HepG2 (cell line): ENCODE results near the gene ZNRF3. TPM values are rescaled to one million over a fixed set of nuclear protein-coding genes. Genes with fewer than 3 reads are reported as not detected.
A peak's percentile ranks its signal among the peaks of the same experiment; 100 is the strongest.

Experiments used
- ATF7-NPFF ChIP-seq: sonication (generic); formaldehyde crosslinking; IDR thresholded peaks from 2 replicates; pipeline ENCODE4 v1.8.1; 2023; ENCODE audit warnings: mild to moderate bottlenecking, low read depth, missing genetic modification reagents, moderate library complexity
- CHD2 ChIP-seq: IDR thresholded peaks from 2 replicates; pipeline ENCODE4 v1.6.1; 2011; ENCODE audit warnings: low read depth, low read length, improper control_type of control experiment
- HDAC2 ChIP-seq: sonication (generic); formaldehyde crosslinking; IDR thresholded peaks from 2 replicates; pipeline ENCODE4 v1.4.0; 2020; ENCODE audit warnings: missing genetic modification reagents
- IRX3 ChIP-seq: sonication (generic); formaldehyde crosslinking; IDR thresholded peaks from 2 replicates; pipeline ENCODE4 v1.8.1; 2023; ENCODE audit warnings: mild to moderate bottlenecking, low read depth, missing genetic modification reagents, borderline replicate concordance
- KLF12 ChIP-seq: sonication (generic); formaldehyde crosslinking; IDR thresholded peaks from 2 replicates; pipeline ENCODE4 v1.4.0; 2020; ENCODE audit warnings: missing genetic modification reagents, borderline replicate concordance
- NR2F1 ChIP-seq, 2 experiments: fragments of 450-650 bp in 1 of 2; formaldehyde crosslinking in 1 of 2; IDR thresholded peaks; 2 replicates each; pipeline versions ENCODE4 v1.5.0 to v1.6.1; 2016 to 2020; ENCODE audit warnings: mild to moderate bottlenecking in 1 of 2, missing compliant biosample characterization in 1 of 2, missing genetic modification reagents in 1 of 2, moderate library complexity in 1 of 2
- POLR2A ChIP-seq, 2 experiments: IDR thresholded peaks; 2 replicates each; pipeline ENCODE4 v1.6.1; 2011; ENCODE audit warnings: low read depth in 2 of 2, low read length in 2 of 2, mild to moderate bottlenecking in 1 of 2, moderate library complexity in 1 of 2; ENCODE audit not compliant: insufficient read depth in 1 of 2
- RFX1 ChIP-seq: fragments of 450-650 bp; IDR thresholded peaks from 2 replicates; pipeline ENCODE4 v1.6.1; 2017
- SMARCE1 ChIP-seq: fragments of 450-650 bp; IDR thresholded peaks from 2 replicates; pipeline ENCODE4 v1.6.1; 2017; ENCODE audit warnings: borderline replicate concordance
- TAF1 ChIP-seq: sonication (generic); formaldehyde crosslinking; IDR thresholded peaks from 2 replicates; pipeline ENCODE4 v1.4.0; 2020; ENCODE audit warnings: missing genetic modification reagents
- TEAD3 ChIP-seq: optimal IDR thresholded peaks from 2 replicates; pipeline ENCODE3; 2016; ENCODE audit warnings: borderline replicate concordance
- YY1 ChIP-seq: IDR thresholded peaks from 2 replicates; pipeline ENCODE4 v1.6.1; 2011; ENCODE audit warnings: low read length, low read depth, moderate library complexity, mild to moderate bottlenecking; ENCODE audit not compliant: insufficient read depth, insufficient replicate concordance
- ZBTB3 ChIP-seq: sonication (generic); formaldehyde crosslinking; IDR thresholded peaks from 2 replicates; pipeline ENCODE4 v1.4.0; 2020; ENCODE audit warnings: low read depth, mild to moderate bottlenecking, moderate library complexity, missing genetic modification reagents, borderline replicate concordance
- ZC3H4 ChIP-seq: sonication (generic); formaldehyde crosslinking; IDR thresholded peaks from 2 replicates; pipeline ENCODE4 v1.4.0; 2020; ENCODE audit warnings: missing genetic modification reagents, borderline replicate concordance
- ZFP41 ChIP-seq: sonication (generic); formaldehyde crosslinking; IDR thresholded peaks from 2 replicates; pipeline ENCODE4 v1.4.0; 2020; ENCODE audit warnings: mild to moderate bottlenecking, missing genetic modification reagents, borderline replicate concordance
- ZNF10 ChIP-seq: sonication (generic); formaldehyde crosslinking; IDR thresholded peaks from 2 replicates; pipeline ENCODE4 v1.4.0; 2020; ENCODE audit warnings: mild to moderate bottlenecking, low read depth, missing genetic modification reagents, borderline replicate concordance
- ZNF225 ChIP-seq: sonication (generic); formaldehyde crosslinking; IDR thresholded peaks from 2 replicates; pipeline ENCODE4 v1.4.0; 2020; ENCODE audit warnings: mild to moderate bottlenecking, missing genetic modification reagents
- ZNF354B ChIP-seq: sonication (generic); formaldehyde crosslinking; IDR thresholded peaks from 2 replicates; pipeline ENCODE4 v1.8.0; 2022; ENCODE audit warnings: mild to moderate bottlenecking, missing genetic modification reagents
- ZNF619 ChIP-seq: sonication (generic); formaldehyde crosslinking; IDR thresholded peaks from 2 replicates; pipeline ENCODE4 v1.4.0; 2020; ENCODE audit warnings: mild to moderate bottlenecking, missing genetic modification reagents
- polyA plus RNA-seq, 8 experiments: library from polyadenylated mRNA; depleted of rRNA in 3 of 8; stranded (reverse) in 7 of 8; unstranded in 1 of 8; fragments of >200 nt; fragmentation: Illumina TruSeq in 4 of 8; extraction: Trizol in 4 of 8; gene quantifications; 2 replicates each; pipeline versions ENCODE4 v1.2.1 to v1.2.3, GENCODE V29; 2011 to 2016; ENCODE audit warnings: low read depth in 4 of 8, missing spikeins in 1 of 8, mixed read lengths in 1 of 8; ENCODE audit not compliant: insufficient read depth in 1 of 8
- total RNA-seq, 5 experiments: library from RNA; depleted of rRNA; stranded (reverse); fragments of >200 nt; fragmentation: Illumina TruSeq; extraction: Trizol; gene quantifications; 2 replicates each; pipeline ENCODE4 v1.2.3, GENCODE V29; 2016; ENCODE audit warnings: low read depth in 1 of 5
- TF ChIP-seq, protein P1 (sequence below): sonication (generic); formaldehyde crosslinking; IDR thresholded peaks from 2 replicates; pipeline ENCODE4 v1.4.0; 2020; ENCODE audit warnings: missing genetic modification reagents, low read depth, mild to moderate bottlenecking, borderline replicate concordance
- TF ChIP-seq, protein P2 (sequence below), 2 experiments: IDR thresholded peaks; 2 replicates each; pipeline ENCODE4 v1.6.1; 2011 to 2012; ENCODE audit warnings: low read length in 2 of 2, borderline replicate concordance in 1 of 2, low read depth in 1 of 2, mild to moderate bottlenecking in 1 of 2, moderate library complexity in 1 of 2
- TF ChIP-seq, protein P3 (sequence below): IDR thresholded peaks from 2 replicates; pipeline ENCODE4 v1.6.1; 2016; ENCODE audit warnings: control low read depth
- TF ChIP-seq, protein P4 (sequence below): sonication (generic); formaldehyde crosslinking; IDR thresholded peaks from 2 replicates; pipeline ENCODE4 v1.5.0; 2020; ENCODE audit warnings: missing genetic modification reagents

ZNRF3 gene
- total and polyA plus RNA-seq, 2 of the 13 experiments (the other 11 are each of a cell fraction or from before 2014, with no cell fraction given), result 20.3 to 36.7 TPM

DNA sequence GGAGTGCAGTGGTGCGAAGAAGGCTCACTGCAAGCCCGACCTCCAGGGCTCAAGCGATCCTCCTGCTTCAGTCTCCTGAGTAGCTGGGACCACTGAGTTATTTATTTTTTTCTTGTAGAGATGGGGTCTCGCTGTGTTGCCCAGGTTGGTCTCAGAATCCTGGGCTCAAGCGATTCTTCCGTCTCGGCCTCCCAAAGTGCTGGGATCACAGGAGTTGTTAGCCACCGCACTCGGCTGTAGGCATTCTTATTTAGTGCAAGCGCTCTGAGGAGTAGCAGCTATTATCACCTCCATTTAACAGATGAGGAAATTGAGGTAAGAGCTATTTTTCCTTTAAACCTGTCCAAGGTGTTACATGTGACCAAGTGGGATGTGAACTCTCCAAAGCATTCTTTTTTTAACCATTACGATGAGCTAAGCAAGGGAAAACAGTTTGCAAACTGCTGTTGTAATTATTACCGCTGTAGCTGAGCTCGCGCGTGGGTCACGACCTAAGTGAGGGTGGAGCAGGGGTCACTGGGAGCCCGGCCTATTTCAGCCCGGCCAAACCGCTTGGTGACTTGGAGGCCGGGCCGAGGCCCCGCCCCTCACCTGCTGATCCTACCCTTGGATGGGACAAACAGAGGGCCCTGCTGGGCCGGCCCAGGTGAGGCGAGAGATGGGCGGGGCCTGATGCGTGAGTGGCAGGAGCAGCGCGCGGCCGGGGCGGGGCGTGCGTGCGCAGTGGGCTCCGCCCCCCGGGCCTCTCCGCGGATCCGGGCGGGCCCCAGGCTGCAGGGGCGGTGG, 189.0 kb downstream of the ZNRF3 start (continued):
- no peak for TF ChIP-seq YY1
- TF ChIP-seq ZNF10 (CRISPR knock-in tag), result no peak
- no peak for TF ChIP-seq KLF12 (CRISPR knock-in tag)
- no peak for TF ChIP-seq ZNF225 (CRISPR knock-in tag)
- TF ChIP-seq IRX3 (CRISPR knock-in tag), result no peak
- 0 out of 2 replicates have a peak, but pooled peaks have one; percentile 30 for TF ChIP-seq ZFP41 (CRISPR knock-in tag)
- TF ChIP-seq, protein P1, sequence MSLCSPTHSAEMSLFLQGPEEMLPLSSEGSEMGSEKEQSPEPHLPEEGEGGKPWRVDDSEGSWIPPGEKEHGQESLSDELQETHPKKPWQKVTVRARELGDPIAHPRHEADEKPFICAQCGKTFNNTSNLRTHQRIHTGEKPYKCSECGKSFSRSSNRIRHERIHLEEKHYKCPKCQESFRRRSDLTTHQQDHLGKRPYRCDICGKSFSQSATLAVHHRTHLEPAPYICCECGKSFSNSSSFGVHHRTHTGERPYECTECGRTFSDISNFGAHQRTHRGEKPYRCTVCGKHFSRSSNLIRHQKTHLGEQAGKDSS (CRISPR knock-in tag), result no peak
- peak in 1 of 2 experiments; percentile 39; a peak in 2 of 4 replicates for TF ChIP-seq NR2F1 (CRISPR knock-in tag; IDR thresholded peaks at IDR 0.05)
- TF ChIP-seq TAF1, result no peak
- 0 out of 2 replicates have a peak, but pooled peaks have one; percentile 41 for TF ChIP-seq ZNF619 (CRISPR knock-in tag)
- TF ChIP-seq ZC3H4, result no peak
- no peak for TF ChIP-seq SMARCE1
- TF ChIP-seq POLR2A (IDR thresholded peaks at IDR 0.05; ENCODE audit: insufficient read depth in 1 of 2, low read depth in 2 of 2, low read length in 2 of 2), result no peak
- TF ChIP-seq ZNF354B, result no peak
- no peak for TF ChIP-seq ZBTB3 (CRISPR knock-in tag)
- TF ChIP-seq, protein P2, sequence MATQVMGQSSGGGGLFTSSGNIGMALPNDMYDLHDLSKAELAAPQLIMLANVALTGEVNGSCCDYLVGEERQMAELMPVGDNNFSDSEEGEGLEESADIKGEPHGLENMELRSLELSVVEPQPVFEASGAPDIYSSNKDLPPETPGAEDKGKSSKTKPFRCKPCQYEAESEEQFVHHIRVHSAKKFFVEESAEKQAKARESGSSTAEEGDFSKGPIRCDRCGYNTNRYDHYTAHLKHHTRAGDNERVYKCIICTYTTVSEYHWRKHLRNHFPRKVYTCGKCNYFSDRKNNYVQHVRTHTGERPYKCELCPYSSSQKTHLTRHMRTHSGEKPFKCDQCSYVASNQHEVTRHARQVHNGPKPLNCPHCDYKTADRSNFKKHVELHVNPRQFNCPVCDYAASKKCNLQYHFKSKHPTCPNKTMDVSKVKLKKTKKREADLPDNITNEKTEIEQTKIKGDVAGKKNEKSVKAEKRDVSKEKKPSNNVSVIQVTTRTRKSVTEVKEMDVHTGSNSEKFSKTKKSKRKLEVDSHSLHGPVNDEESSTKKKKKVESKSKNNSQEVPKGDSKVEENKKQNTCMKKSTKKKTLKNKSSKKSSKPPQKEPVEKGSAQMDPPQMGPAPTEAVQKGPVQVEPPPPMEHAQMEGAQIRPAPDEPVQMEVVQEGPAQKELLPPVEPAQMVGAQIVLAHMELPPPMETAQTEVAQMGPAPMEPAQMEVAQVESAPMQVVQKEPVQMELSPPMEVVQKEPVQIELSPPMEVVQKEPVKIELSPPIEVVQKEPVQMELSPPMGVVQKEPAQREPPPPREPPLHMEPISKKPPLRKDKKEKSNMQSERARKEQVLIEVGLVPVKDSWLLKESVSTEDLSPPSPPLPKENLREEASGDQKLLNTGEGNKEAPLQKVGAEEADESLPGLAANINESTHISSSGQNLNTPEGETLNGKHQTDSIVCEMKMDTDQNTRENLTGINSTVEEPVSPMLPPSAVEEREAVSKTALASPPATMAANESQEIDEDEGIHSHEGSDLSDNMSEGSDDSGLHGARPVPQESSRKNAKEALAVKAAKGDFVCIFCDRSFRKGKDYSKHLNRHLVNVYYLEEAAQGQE (IDR thresholded peaks at IDR 0.05; ENCODE audit: borderline replicate concordance in 1 of 2, low read depth in 1 of 2, low read length in 2 of 2), result no peak
- no peak for TF ChIP-seq ATF7-NPFF (CRISPR knock-in tag)
- TF ChIP-seq, protein P3, sequence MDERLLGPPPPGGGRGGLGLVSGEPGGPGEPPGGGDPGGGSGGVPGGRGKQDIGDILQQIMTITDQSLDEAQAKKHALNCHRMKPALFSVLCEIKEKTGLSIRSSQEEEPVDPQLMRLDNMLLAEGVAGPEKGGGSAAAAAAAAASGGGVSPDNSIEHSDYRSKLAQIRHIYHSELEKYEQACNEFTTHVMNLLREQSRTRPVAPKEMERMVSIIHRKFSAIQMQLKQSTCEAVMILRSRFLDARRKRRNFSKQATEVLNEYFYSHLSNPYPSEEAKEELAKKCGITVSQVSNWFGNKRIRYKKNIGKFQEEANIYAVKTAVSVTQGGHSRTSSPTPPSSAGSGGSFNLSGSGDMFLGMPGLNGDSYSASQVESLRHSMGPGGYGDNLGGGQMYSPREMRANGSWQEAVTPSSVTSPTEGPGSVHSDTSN (CRISPR knock-in tag), result peak; percentile 80
- TF ChIP-seq, protein P4, sequence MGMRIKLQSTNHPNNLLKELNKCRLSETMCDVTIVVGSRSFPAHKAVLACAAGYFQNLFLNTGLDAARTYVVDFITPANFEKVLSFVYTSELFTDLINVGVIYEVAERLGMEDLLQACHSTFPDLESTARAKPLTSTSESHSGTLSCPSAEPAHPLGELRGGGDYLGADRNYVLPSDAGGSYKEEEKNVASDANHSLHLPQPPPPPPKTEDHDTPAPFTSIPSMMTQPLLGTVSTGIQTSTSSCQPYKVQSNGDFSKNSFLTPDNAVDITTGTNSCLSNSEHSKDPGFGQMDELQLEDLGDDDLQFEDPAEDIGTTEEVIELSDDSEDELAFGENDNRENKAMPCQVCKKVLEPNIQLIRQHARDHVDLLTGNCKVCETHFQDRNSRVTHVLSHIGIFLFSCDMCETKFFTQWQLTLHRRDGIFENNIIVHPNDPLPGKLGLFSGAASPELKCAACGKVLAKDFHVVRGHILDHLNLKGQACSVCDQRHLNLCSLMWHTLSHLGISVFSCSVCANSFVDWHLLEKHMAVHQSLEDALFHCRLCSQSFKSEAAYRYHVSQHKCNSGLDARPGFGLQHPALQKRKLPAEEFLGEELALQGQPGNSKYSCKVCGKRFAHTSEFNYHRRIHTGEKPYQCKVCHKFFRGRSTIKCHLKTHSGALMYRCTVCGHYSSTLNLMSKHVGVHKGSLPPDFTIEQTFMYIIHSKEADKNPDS (CRISPR knock-in tag), result no peak
- TF ChIP-seq RFX1, result no peak
- TF ChIP-seq CHD2, result no peak
- TF ChIP-seq TEAD3 (CRISPR knock-in tag), result no peak
- 0 out of 2 replicates have a peak, but pooled peaks have one; percentile 10 for TF ChIP-seq HDAC2 (CRISPR knock-in tag)
